B cell (primary cell): ENCODE results near the gene TEX19. TPM values are rescaled to one million over a fixed set of nuclear protein-coding genes. Genes with fewer than 3 reads are reported as not detected.

Source experiments
- ATAC-seq: fragments of 200-7000 bp; cut with Tn5 transposase; one replicate; pipeline ENCODE4 v1.10.0; 2021; ENCODE audit warnings: low read depth, mild to moderate bottlenecking, moderate number of reproducible peaks, moderate library complexity
- CTCF ChIA-PET: fragments of 350-600 bp; sonication (Branson Sonifier 250); formaldehyde crosslinking; loops from one replicate; lab custom pipeline; 2021; ENCODE audit warnings: antibody characterized with exemption, inconsistent platforms; lab: Charles Lee
- POLR2A ChIA-PET: fragments of 350-600 bp; sonication (Branson Sonifier 250); formaldehyde crosslinking; loops from one replicate; lab custom pipeline; 2021; ENCODE audit warnings: antibody characterized with exemption; lab: Charles Lee
- DNase-seq: peaks from one replicate; pipeline ENCODE4 v3.0.0; 2013
- H2AFZ ChIP-seq: 2 replicates; pipeline ENCODE4 v1.6.1; 2012; ENCODE audit warnings: mild to moderate bottlenecking, low read depth, low read length; ENCODE audit not compliant: insufficient read depth, poor library complexity, severe bottlenecking
- H3K27ac ChIP-seq, 2 donors: 1 replicate in 1 of 2; 2 replicates in 1 of 2; pipeline ENCODE4 v1.5.1; 2012 to 2013; ENCODE audit warnings: low read length in 2 of 2, mild to moderate bottlenecking in 2 of 2, moderate library complexity in 1 of 2
- H3K27me3 ChIP-seq, 4 experiments: fragments of 200-600 bp in 1 of 4; sonication (generic) in 1 of 4; replicated peaks in 1 of 4; 1 replicate in 2 of 4; 2 replicates in 2 of 4; pipeline versions ENCODE4 v1.6.1 to v1.7.0; 2013 to 2016; ENCODE audit warnings: low read length in 3 of 4, mild to moderate bottlenecking in 2 of 4, mixed read lengths in 1 of 4, moderate library complexity in 1 of 4; ENCODE audit not compliant: insufficient read depth in 4 of 4, control insufficient read depth in 3 of 4; ENCODE audit errors: control extremely low read depth in 1 of 4
- H3K36me3 ChIP-seq, 2 experiments: replicated peaks in 1 of 2; 1 replicate in 1 of 2; 2 replicates in 1 of 2; pipeline versions ENCODE4 v1.6.1 to v1.7.1; 2013; ENCODE audit warnings: low read length in 1 of 2; ENCODE audit not compliant: insufficient read depth in 2 of 2, control insufficient read depth in 1 of 2; ENCODE audit errors: control extremely low read depth in 1 of 2, extremely low read depth in 1 of 2
- H3K4me1 ChIP-seq, 2 donors: fragments of 200-600 bp in 1 of 2; sonication (generic) in 1 of 2; 1 replicate in 1 of 2; 2 replicates in 1 of 2; pipeline versions ENCODE4 v1.5.1 to v1.6.1; 2013 to 2017; ENCODE audit warnings: low read length in 2 of 2; ENCODE audit not compliant: control insufficient read depth in 2 of 2, insufficient read depth in 2 of 2
- H3K4me2 ChIP-seq: replicated peaks from 2 replicates; pipeline ENCODE3; 2012; ENCODE audit warnings: mild to moderate bottlenecking, low read depth, low read length; ENCODE audit not compliant: poor library complexity, severe bottlenecking
- H3K4me3 ChIP-seq, 5 experiments: fragments of 200-600 bp in 1 of 5; sonication (generic) in 1 of 5; 1 replicate in 3 of 5; 2 replicates in 2 of 5; pipeline versions ENCODE4 v1.5.1 to v1.7.0; 2011 to 2016; ENCODE audit warnings: low read length in 4 of 5, mild to moderate bottlenecking in 4 of 5, low read depth in 2 of 5, control low read depth in 1 of 5, moderate library complexity in 1 of 5; ENCODE audit not compliant: insufficient read depth in 1 of 5; ENCODE audit errors: control extremely low read depth in 1 of 5, extremely low read depth in 1 of 5
- H3K79me2 ChIP-seq: fragments of 200-600 bp; sonication (generic); one replicate; pipeline ENCODE4 v1.6.0; 2016; ENCODE audit warnings: low read length; ENCODE audit not compliant: control insufficient read depth, insufficient read depth
- H3K9ac ChIP-seq: fragments of 200-600 bp; sonication (generic); 2 replicates; pipeline ENCODE4 v1.6.1; 2017; ENCODE audit warnings: mild to moderate bottlenecking, low read length, moderate library complexity
- H3K9me3 ChIP-seq, 3 donors: one replicate each; pipeline versions ENCODE4 v1.6.1 to v1.7.1; 2013; ENCODE audit warnings: low read length in 2 of 3; ENCODE audit not compliant: control insufficient read depth in 2 of 3, insufficient read depth in 1 of 3; ENCODE audit errors: control extremely low read depth in 1 of 3
- H4K20me1 ChIP-seq: 2 replicates; pipeline ENCODE4 v1.6.0; 2012; ENCODE audit warnings: mild to moderate bottlenecking, low read length; ENCODE audit not compliant: insufficient read depth, control insufficient read depth, poor library complexity, severe bottlenecking
- H3K27ac Mint-ChIP-seq: one replicate; pipeline ENCODE4 v1.8.0; 2021; ENCODE audit warnings: mixed read lengths
- H3K27me3 Mint-ChIP-seq: one replicate; pipeline ENCODE4 v1.8.0; 2021; ENCODE audit warnings: mixed read lengths
- H3K4me1 Mint-ChIP-seq: one replicate; pipeline ENCODE4 v1.8.0; 2021; ENCODE audit warnings: mixed read lengths
- H3K4me3 Mint-ChIP-seq: one replicate; pipeline ENCODE4 v1.8.0; 2021; ENCODE audit warnings: mixed read lengths
- H3K9me3 Mint-ChIP-seq: one replicate; pipeline ENCODE4 v1.8.0; 2022; ENCODE audit warnings: mixed read lengths; ENCODE audit not compliant: insufficient read depth
- EZH2 ChIP-seq: IDR thresholded peaks from 2 replicates; pipeline ENCODE4 v1.6.1; 2012; ENCODE audit warnings: borderline replicate concordance, low read depth, mild to moderate bottlenecking, moderate library complexity, low read length; ENCODE audit not compliant: insufficient read depth, poor library complexity, severe bottlenecking
- WGBS: methylation state at CpG from one replicate; pipeline ENCODE4 v1.1.5; 2013; ENCODE audit warnings: missing lambda C conversion rate; ENCODE audit not compliant: insufficient coverage; 5-methylcytosine and 5-hydroxymethylcytosine counted together
- intact Hi-C: fragments of 100-400 bp; cut with micrococcal nuclease; formaldehyde crosslinking; loops from one replicate; pipeline ENCODE4 v1.10.0; 2022
- polyA plus RNA-seq: library from polyadenylated mRNA; depleted of rRNA; stranded (reverse); fragments of >200 nt; gene quantifications from 2 replicates; pipeline ENCODE4 v1.2.3, GENCODE V29; 2012
- total RNA-seq, 2 donors: library from RNA; stranded (reverse); fragments of 120-200 nt in 1 of 2; gene quantifications; 1 replicate in 1 of 2; 2 replicates in 1 of 2; pipeline versions ENCODE4 v1.2.3 to v1.2.4, GENCODE V29; 2013 to 2022
- TF ChIP-seq, protein P1 (sequence below): fragments of 200-600 bp; IDR thresholded peaks from one replicate; pipeline ENCODE4 v1.8.0; 2022; ENCODE audit warnings: antibody characterized with exemption, mild to moderate bottlenecking

Gene TEX19
- total and polyA plus RNA-seq, 2 donors (not counting 1 experiment from before 2014, with no cell fraction given), result not detected

DNA sequence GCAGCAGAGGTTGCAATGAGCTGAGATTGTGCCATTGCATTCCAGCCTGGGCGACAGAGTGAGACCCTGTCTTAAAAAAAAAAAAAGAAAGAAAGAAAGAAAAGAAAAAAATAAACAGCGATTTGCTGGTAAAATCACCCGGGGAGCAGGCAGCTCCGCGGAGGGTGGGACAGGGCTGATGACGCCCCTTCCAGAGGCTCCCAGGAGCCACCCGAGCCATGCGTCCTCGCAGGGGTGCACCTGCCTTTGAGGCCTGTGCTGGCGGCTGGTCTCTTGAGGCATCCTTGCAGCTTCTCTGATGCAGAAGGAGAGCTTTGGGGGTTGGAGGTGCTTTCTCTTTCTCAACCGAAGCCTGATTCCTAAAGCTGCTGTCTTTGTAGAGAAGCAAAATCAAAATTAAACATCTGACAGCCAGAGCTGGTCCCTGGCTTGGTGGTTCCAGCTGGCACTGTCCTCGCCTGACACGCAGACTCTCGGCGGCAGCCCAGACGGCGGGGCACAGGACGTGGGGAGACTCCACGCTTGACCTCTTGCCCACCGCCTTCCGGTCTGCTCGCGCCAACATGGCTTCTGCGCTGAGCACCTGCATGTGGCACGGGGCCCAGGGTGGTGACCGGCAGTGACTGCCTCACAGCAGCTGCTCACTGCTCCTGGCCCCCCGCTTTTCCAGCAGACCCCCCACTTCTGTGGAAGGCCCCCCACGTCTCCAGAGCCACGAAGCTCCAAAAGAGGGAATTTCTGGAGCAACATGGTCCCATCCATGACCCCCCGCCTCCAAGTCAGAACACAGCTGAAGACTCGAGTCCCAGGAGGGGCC lies 19.1 kb downstream of the TEX19 start:
- no peak overlapping the region for H3K4me3 ChIP-seq
- POLR2A ChIA-PET, result no interaction called here
- H3K79me2 ChIP-seq, result no peaks in the 10 kb centered on the region
- WGBS, result 80% methylated on average over 28 of the region's 31 CpGs
- no peak overlapping the region for H3K4me2 ChIP-seq
- DNase-seq, result no peak
- no peak overlapping the region for H2AFZ ChIP-seq
- TF ChIP-seq, protein P1, sequence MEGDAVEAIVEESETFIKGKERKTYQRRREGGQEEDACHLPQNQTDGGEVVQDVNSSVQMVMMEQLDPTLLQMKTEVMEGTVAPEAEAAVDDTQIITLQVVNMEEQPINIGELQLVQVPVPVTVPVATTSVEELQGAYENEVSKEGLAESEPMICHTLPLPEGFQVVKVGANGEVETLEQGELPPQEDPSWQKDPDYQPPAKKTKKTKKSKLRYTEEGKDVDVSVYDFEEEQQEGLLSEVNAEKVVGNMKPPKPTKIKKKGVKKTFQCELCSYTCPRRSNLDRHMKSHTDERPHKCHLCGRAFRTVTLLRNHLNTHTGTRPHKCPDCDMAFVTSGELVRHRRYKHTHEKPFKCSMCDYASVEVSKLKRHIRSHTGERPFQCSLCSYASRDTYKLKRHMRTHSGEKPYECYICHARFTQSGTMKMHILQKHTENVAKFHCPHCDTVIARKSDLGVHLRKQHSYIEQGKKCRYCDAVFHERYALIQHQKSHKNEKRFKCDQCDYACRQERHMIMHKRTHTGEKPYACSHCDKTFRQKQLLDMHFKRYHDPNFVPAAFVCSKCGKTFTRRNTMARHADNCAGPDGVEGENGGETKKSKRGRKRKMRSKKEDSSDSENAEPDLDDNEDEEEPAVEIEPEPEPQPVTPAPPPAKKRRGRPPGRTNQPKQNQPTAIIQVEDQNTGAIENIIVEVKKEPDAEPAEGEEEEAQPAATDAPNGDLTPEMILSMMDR, result no peak
- no peak for TF ChIP-seq EZH2
- CTCF ChIA-PET, result interaction anchor here (0.7 kb wide), 1 partner anchor 9 kb away, joined by 5 read pairs; no protein-coding TSS in a partner anchor
- peaks cover 0 to 5% (median 0%) of the 10 kb centered on the region in 3 donors for H3K9me3 ChIP-seq
- peaks cover 22% of the 10 kb centered on the region for H3K27me3 Mint-ChIP-seq
- no peaks in the 10 kb centered on the region for H3K36me3 ChIP-seq
- no peaks in the 10 kb centered on the region for H3K9me3 Mint-ChIP-seq
- H3K27me3 ChIP-seq, result peaks cover 0 to 34% (median 5%) of the 10 kb centered on the region in 4 experiments
- intact Hi-C loops, result no loop called here
- H3K27ac ChIP-seq, result no peak overlapping the region
- no peak overlapping the region for H3K4me3 Mint-ChIP-seq
- H4K20me1 ChIP-seq, result no peaks in the 10 kb centered on the region
- H3K4me1 ChIP-seq, result peaks cover 0 to 1% of the 10 kb centered on the region in 2 donors
- peaks cover 6% of the 10 kb centered on the region for H3K4me1 Mint-ChIP-seq
- H3K9ac ChIP-seq, result no peak overlapping the region
- H3K27ac Mint-ChIP-seq, result no peak overlapping the region
- ATAC-seq, result no peak

DNA sequence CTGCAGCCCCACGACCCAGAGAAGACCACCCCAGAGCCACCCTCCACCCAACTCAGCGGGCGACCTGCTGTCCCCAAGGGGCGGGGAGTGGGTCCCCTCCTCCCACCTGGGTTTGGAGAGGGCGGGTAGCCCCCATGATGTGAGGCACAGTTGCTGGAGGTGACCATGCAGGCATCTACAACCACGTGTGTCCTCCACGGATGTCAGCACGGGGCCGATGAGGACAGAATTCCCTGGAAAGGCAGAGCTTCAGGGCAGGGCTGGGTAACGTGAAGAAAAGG lies 19.6 kb downstream of the TEX19 start:
- Histone ChIP-seq H3K4me3 (no peak overlapping the region), H3K9ac (no peak overlapping the region), H3K4me2 (no peak overlapping the region), H3K27ac (no peak overlapping the region), H3K27me3 (peaks cover 0 to 38% (median 4%) of the 10 kb centered on the region in 4 experiments), H3K36me3 (no peaks in the 10 kb centered on the region), H3K79me2 (no peaks in the 10 kb centered on the region), H2AFZ (no peak overlapping the region), H3K4me1 (no peaks in the 10 kb centered on the region), H3K9me3 (peaks cover 0 to 5% (median 0%) of the 10 kb centered on the region in 3 donors), H4K20me1 (no peaks in the 10 kb centered on the region)
- intact Hi-C loops, result no loop called here
- Mint-ChIP-seq H3K9me3 (no peaks in the 10 kb centered on the region), H3K4me1 (peaks cover 2% of the 10 kb centered on the region), H3K27ac (no peak overlapping the region), H3K27me3 (peaks cover 18% of the 10 kb centered on the region), H3K4me3 (no peak overlapping the region)
- ChIA-PET CTCF (interaction anchor here (0.7 kb wide), 1 partner anchor 9 kb away, joined by 5 read pairs; no protein-coding TSS in a partner anchor), POLR2A (no interaction called here)
- DNase-seq (no peak), ATAC-seq (no peak)
- TF ChIP-seq EZH2, result no peak
- TF ChIP-seq, protein P1, result no peak
- WGBS, result 84% methylated on average over 8 of the region's 10 CpGs
